ENCODE measurements around the gene FXYD6. TPM values are rescaled to one million over a fixed set of nuclear protein-coding genes. Genes with fewer than 3 reads are reported as not detected.

The FXYD6 gene
- total RNA-seq, 2 donors from 2014 or later = 6.4 to 29.8 TPM

- TF ChIP-seq CTCF (IDR thresholded peaks at IDR 0.05) = peak; percentile 35
- Histone ChIP-seq H3K9ac (ENCODE audit: low read depth in 2 of 2, low read length in 2 of 2) (no peak overlapping the region), H3K27ac (no peak overlapping the region), H3K9me3 (no peaks in the 10 kb centered on the region), H3K27me3 (no peaks in the 10 kb centered on the region), H3K4me3 (no peak overlapping the region), H3K36me3 (no peaks in the 10 kb centered on the region), H3K4me1 (peaks cover 5% of the 10 kb centered on the region)
- DNase-seq = no peak
- intact Hi-C loops (cut with DNase I) = loop anchor here (5.0 kb wide), 2 partner anchors 125 to 230 kb away; no protein-coding TSS in a partner anchor
These were observed 54.1 kb downstream of the FXYD6 start for GRCh38 chr11:117822074-117823033.

- Histone ChIP-seq H3K9me3 (no peaks in the 10 kb centered on the region), H3K27ac (no peak overlapping the region), H3K27me3 (no peaks in the 10 kb centered on the region), H3K4me1 (peaks cover 5% of the 10 kb centered on the region), H3K36me3 (no peaks in the 10 kb centered on the region), H3K9ac (ENCODE audit: low read depth in 2 of 2, low read length in 2 of 2) (no peak overlapping the region), H3K4me3 (no peak overlapping the region)
- no peak for TF ChIP-seq CTCF (IDR thresholded peaks at IDR 0.05)
- no peak for DNase-seq
- intact Hi-C loops (cut with DNase I) = loop anchor here (5.0 kb wide), 2 partner anchors 126 to 231 kb away; no protein-coding TSS in a partner anchor
These were observed 55.0 kb downstream of the FXYD6 start for GRCh38 chr11:117821431-117821830.

- H3K9me3 ChIP-seq = no peaks in the 10 kb centered on the region
- no peak overlapping the region for H3K4me3 ChIP-seq
- peaks cover 11% of the 10 kb centered on the region for H3K4me1 ChIP-seq
- no peak overlapping the region for H3K27ac ChIP-seq
- no peaks in the 10 kb centered on the region for H3K36me3 ChIP-seq
- no peak for DNase-seq
- no peak overlapping the region for H3K9ac ChIP-seq (ENCODE audit: low read depth in 2 of 2, low read length in 2 of 2)
- intact Hi-C loops (cut with DNase I) = loop anchor here (5.0 kb wide), 2 partner anchors 127 to 232 kb away; no protein-coding TSS in a partner anchor
- TF ChIP-seq CTCF (IDR thresholded peaks at IDR 0.05) = no peak
- no peaks in the 10 kb centered on the region for H3K27me3 ChIP-seq
These were observed 55.9 kb downstream of the FXYD6 start for GRCh38 chr11:117820516-117820915.

- no peaks in the 10 kb centered on the region for H3K36me3 ChIP-seq
- H3K4me3 ChIP-seq = no peak overlapping the region
- no peak overlapping the region for H3K9ac ChIP-seq (ENCODE audit: low read depth in 2 of 2, low read length in 2 of 2)
- no peaks in the 10 kb centered on the region for H3K27me3 ChIP-seq
- no peaks in the 10 kb centered on the region for H3K9me3 ChIP-seq
- intact Hi-C loops (cut with DNase I) = loop anchor here (5.0 kb wide), 2 partner anchors 127 to 232 kb away; no protein-coding TSS in a partner anchor
- no peak for TF ChIP-seq CTCF (IDR thresholded peaks at IDR 0.05)
- no peak overlapping the region for H3K27ac ChIP-seq
- DNase-seq = peak; percentile 75
- peaks cover 11% of the 10 kb centered on the region for H3K4me1 ChIP-seq
These were observed 56.4 kb downstream of the FXYD6 start for GRCh38 chr11:117820071-117820470.

GRCh38 chr11:117819096-117820040 lies 57.1 kb downstream of the FXYD6 start:
- Histone ChIP-seq H3K4me3 (no peak overlapping the region), H3K9me3 (no peaks in the 10 kb centered on the region), H3K4me1 (peaks cover 17% of the 10 kb centered on the region), H3K36me3 (no peaks in the 10 kb centered on the region), H3K9ac (ENCODE audit: low read depth in 2 of 2, low read length in 2 of 2) (no peak overlapping the region), H3K27ac (no peak overlapping the region), H3K27me3 (no peaks in the 10 kb centered on the region)
- intact Hi-C loops (cut with DNase I) = loop anchor here (5.0 kb wide), 2 partner anchors 128 to 233 kb away; no protein-coding TSS in a partner anchor
- peak; percentile 49 for TF ChIP-seq CTCF (IDR thresholded peaks at IDR 0.05)
- DNase-seq = peak; percentile 84

Measured in colonic mucosa (tissue), 4 donors.